Liver (tissue), 9 donors: ENCODE measurements around the gene PCSK1. TPM values are rescaled to one million over a fixed set of nuclear protein-coding genes. Genes with fewer than 3 reads are reported as not detected.

Source experiments
- DNase-seq: peaks from one replicate; pipeline ENCODE4 v3.0.0-alpha.2; 2017; ENCODE audit warnings: low spot score
- H3K27ac ChIP-seq, 2 donors: one replicate each; pipeline ENCODE4 v1.7.0; 2013; ENCODE audit warnings: inconsistent platforms in 2 of 2, low read length in 2 of 2, control low read depth in 1 of 2, low read depth in 1 of 2, mild to moderate bottlenecking in 1 of 2
- H3K27me3 ChIP-seq, 4 donors: one replicate each; pipeline versions ENCODE4 v1.6.1 to v1.7.0; 2013; ENCODE audit warnings: low read length in 3 of 4, inconsistent platforms in 1 of 4, mild to moderate bottlenecking in 1 of 4, moderate library complexity in 1 of 4; ENCODE audit not compliant: control insufficient read depth in 4 of 4, insufficient read depth in 4 of 4
- H3K36me3 ChIP-seq, 4 donors: one replicate each; pipeline versions ENCODE4 v1.6.1 to v1.7.0; 2013; ENCODE audit warnings: low read length in 3 of 4, mild to moderate bottlenecking in 3 of 4, low read depth in 1 of 4, moderate library complexity in 1 of 4; ENCODE audit not compliant: control insufficient read depth in 4 of 4, insufficient read depth in 3 of 4
- H3K4me1 ChIP-seq, 4 donors: one replicate each; pipeline versions ENCODE4 v1.6.1 to v1.7.0; 2013; ENCODE audit warnings: low read length in 3 of 4, mild to moderate bottlenecking in 3 of 4, moderate library complexity in 1 of 4; ENCODE audit not compliant: control insufficient read depth in 4 of 4, insufficient read depth in 4 of 4
- H3K4me3 ChIP-seq, 3 donors: one replicate each; pipeline versions ENCODE4 v1.6.1 to v1.7.0; 2013; ENCODE audit warnings: low read length in 3 of 3, control low read depth in 1 of 3, low read depth in 1 of 3, mild to moderate bottlenecking in 1 of 3
- H3K9ac ChIP-seq, 2 donors: one replicate each; pipeline ENCODE4 v1.7.0; 2013; ENCODE audit warnings: low read length in 2 of 2, mild to moderate bottlenecking in 2 of 2, moderate library complexity in 2 of 2, control low read depth in 1 of 2, low read depth in 1 of 2
- H3K9me3 ChIP-seq, 4 donors: one replicate each; pipeline versions ENCODE4 v1.6.1 to v1.7.0; 2013; ENCODE audit warnings: low read length in 3 of 4; ENCODE audit not compliant: control insufficient read depth in 4 of 4
- EGR1 ChIP-seq, 2 donors: IDR thresholded peaks; 2 replicates each; pipeline ENCODE4 v1.6.1; 2016 to 2018; ENCODE audit warnings: antibody characterized with exemption in 2 of 2, low read depth in 2 of 2
- FOXA1 ChIP-seq: IDR thresholded peaks from 2 replicates; pipeline ENCODE4 v1.6.1; 2016; ENCODE audit warnings: antibody characterized with exemption
- FOXA2 ChIP-seq: IDR thresholded peaks from 2 replicates; pipeline ENCODE4 v1.6.1; 2016; ENCODE audit warnings: antibody characterized with exemption
- GABPA ChIP-seq, 2 donors: IDR thresholded peaks in 1 of 2; conservative IDR thresholded peaks in 1 of 2; 2 replicates each; pipeline ENCODE4 v1.6.1; 2016; ENCODE audit warnings: antibody characterized with exemption in 2 of 2, mild to moderate bottlenecking in 1 of 2, moderate library complexity in 1 of 2
- HNF4A ChIP-seq, 2 donors: conservative IDR thresholded peaks; 2 replicates each; pipeline ENCODE4 v1.6.1; 2016; ENCODE audit warnings: antibody characterized with exemption in 2 of 2, mild to moderate bottlenecking in 2 of 2
- HNF4G ChIP-seq: IDR thresholded peaks from 2 replicates; pipeline ENCODE4 v1.6.1; 2016; ENCODE audit warnings: antibody characterized with exemption
- JUND ChIP-seq, 2 donors: IDR thresholded peaks; 2 replicates each; pipeline ENCODE4 v1.6.1; 2016; ENCODE audit warnings: antibody characterized with exemption in 2 of 2
- MAX ChIP-seq: IDR thresholded peaks from 2 replicates; pipeline ENCODE4 v1.6.1; 2016; ENCODE audit warnings: antibody characterized with exemption
- NR2F2 ChIP-seq: IDR thresholded peaks from 2 replicates; pipeline ENCODE4 v1.6.1; 2016; ENCODE audit warnings: antibody characterized with exemption
- RAD21 ChIP-seq, 2 donors: IDR thresholded peaks; 2 replicates each; pipeline ENCODE4 v1.6.1; 2016; ENCODE audit warnings: antibody characterized with exemption in 2 of 2, mild to moderate bottlenecking in 2 of 2
- REST ChIP-seq: IDR thresholded peaks from 2 replicates; pipeline ENCODE4 v1.6.1; 2016; ENCODE audit warnings: antibody characterized with exemption, mild to moderate bottlenecking
- RXRA ChIP-seq, 2 donors: IDR thresholded peaks; 2 replicates each; pipeline ENCODE4 v1.6.1; 2017 to 2018; ENCODE audit warnings: antibody characterized with exemption in 2 of 2, mild to moderate bottlenecking in 1 of 2
- SP1 ChIP-seq: IDR thresholded peaks from 2 replicates; pipeline ENCODE4 v1.6.1; 2018; ENCODE audit warnings: antibody characterized with exemption, mild to moderate bottlenecking
- TAF1 ChIP-seq: conservative IDR thresholded peaks from 2 replicates; pipeline ENCODE4 v1.6.1; 2016; ENCODE audit warnings: antibody characterized with exemption, mild to moderate bottlenecking
- YY1 ChIP-seq: IDR thresholded peaks from 2 replicates; pipeline ENCODE4 v1.6.1; 2016; ENCODE audit warnings: antibody characterized with exemption, mild to moderate bottlenecking
- ZBTB33 ChIP-seq: IDR thresholded peaks from 2 replicates; pipeline ENCODE4 v1.6.1; 2016; ENCODE audit warnings: antibody characterized with exemption
- WGBS: extraction: QIAGEN DNeasy Blood & Tissue Kit; methylation state at CpG from one replicate; pipeline ENCODE4 v1.1.7; 2013; 5-methylcytosine and 5-hydroxymethylcytosine counted together
- polyA plus RNA-seq, 2 donors: library from polyadenylated mRNA; stranded (reverse) in 1 of 2; unstranded in 1 of 2; fragments of 200-250 nt in 1 of 2; fragments of >200 nt in 1 of 2; fragmentation: Nextera tagmentation in 1 of 2; extraction: Ambion mirVana in 1 of 2; gene quantifications; one replicate each; pipeline versions ENCODE4 v1.2.1 to v1.2.3, GENCODE V29; 2013 to 2015
- total RNA-seq, 2 donors: library from RNA; depleted of rRNA; stranded (reverse); fragments of >200 nt; gene quantifications; one replicate each; pipeline ENCODE4 v1.2.3, GENCODE V29; 2014
- TF ChIP-seq, protein P1 (sequence below): fragments of 150-350 bp; IDR thresholded peaks from 2 replicates; pipeline ENCODE4 v1.5.1; 2017; ENCODE audit warnings: improper control_type of control experiment, low read depth, low read length; ENCODE audit not compliant: missing input control
- TF ChIP-seq, protein P2 (sequence below): IDR thresholded peaks from 2 replicates; pipeline ENCODE4 v1.6.1; 2016; ENCODE audit warnings: antibody characterized with exemption
- donor health status: healthy.
- donor health status: healthy.
- donor health status: healthy.
- donor health status: healthy.
- donor health status: healthy.

The PCSK1 gene
- total and polyA plus RNA-seq, 4 donors = 0.01 to 0.09 (median 0.08) TPM

GRCh38 chr5:96455789-96456188 lies 22.7 kb upstream of the PCSK1 start:
- Histone ChIP-seq H3K27ac (no peak overlapping the region), H3K36me3 (no peaks in the 10 kb centered on the region), H3K4me3 (no peak overlapping the region), H3K27me3 (no peaks in the 10 kb centered on the region), H3K9me3 (peaks cover 0 to 3% (median 0%) of the 10 kb centered on the region in 4 donors), H3K4me1 (no peaks in the 10 kb centered on the region), H3K9ac (no peak overlapping the region)
- no peak for DNase-seq
- TF ChIP-seq NR2F2 (no peak), GABPA (IDR thresholded peaks at IDR 0.05 in 1 of 2, conservative IDR thresholded peaks at IDR 0.05 in 1 of 2) (no peak), MAX (no peak), SP1 (no peak), REST (no peak), JUND (IDR thresholded peaks at IDR 0.05) (no peak), RAD21 (IDR thresholded peaks at IDR 0.05) (no peak), TAF1 (no peak), FOXA1 (no peak), HNF4G (no peak), HNF4A (conservative IDR thresholded peaks at IDR 0.05) (no peak)
- TF ChIP-seq, protein P1, sequence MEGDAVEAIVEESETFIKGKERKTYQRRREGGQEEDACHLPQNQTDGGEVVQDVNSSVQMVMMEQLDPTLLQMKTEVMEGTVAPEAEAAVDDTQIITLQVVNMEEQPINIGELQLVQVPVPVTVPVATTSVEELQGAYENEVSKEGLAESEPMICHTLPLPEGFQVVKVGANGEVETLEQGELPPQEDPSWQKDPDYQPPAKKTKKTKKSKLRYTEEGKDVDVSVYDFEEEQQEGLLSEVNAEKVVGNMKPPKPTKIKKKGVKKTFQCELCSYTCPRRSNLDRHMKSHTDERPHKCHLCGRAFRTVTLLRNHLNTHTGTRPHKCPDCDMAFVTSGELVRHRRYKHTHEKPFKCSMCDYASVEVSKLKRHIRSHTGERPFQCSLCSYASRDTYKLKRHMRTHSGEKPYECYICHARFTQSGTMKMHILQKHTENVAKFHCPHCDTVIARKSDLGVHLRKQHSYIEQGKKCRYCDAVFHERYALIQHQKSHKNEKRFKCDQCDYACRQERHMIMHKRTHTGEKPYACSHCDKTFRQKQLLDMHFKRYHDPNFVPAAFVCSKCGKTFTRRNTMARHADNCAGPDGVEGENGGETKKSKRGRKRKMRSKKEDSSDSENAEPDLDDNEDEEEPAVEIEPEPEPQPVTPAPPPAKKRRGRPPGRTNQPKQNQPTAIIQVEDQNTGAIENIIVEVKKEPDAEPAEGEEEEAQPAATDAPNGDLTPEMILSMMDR = no peak
- TF ChIP-seq, protein P2, sequence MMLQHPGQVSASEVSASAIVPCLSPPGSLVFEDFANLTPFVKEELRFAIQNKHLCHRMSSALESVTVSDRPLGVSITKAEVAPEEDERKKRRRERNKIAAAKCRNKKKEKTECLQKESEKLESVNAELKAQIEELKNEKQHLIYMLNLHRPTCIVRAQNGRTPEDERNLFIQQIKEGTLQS = no peak
- WGBS = 85% methylated on average over 4 of the region's 4 CpGs

- H3K27me3 ChIP-seq = no peaks in the 10 kb centered on the region
- no peak overlapping the region for H3K27ac ChIP-seq
- peaks cover 0 to 3% (median 0%) of the 10 kb centered on the region in 4 donors for H3K9me3 ChIP-seq
- WGBS = 84% methylated on average over 3 of the region's 3 CpGs
- TF ChIP-seq RAD21 (IDR thresholded peaks at IDR 0.05) (no peak), GABPA (IDR thresholded peaks at IDR 0.05 in 1 of 2, conservative IDR thresholded peaks at IDR 0.05 in 1 of 2) (no peak), FOXA1 (no peak), EGR1 (IDR thresholded peaks at IDR 0.05; ENCODE audit: low read depth in 2 of 2) (no peak), FOXA2 (no peak), TAF1 (no peak), RXRA (IDR thresholded peaks at IDR 0.05) (no peak), ZBTB33 (no peak), SP1 (no peak), HNF4A (conservative IDR thresholded peaks at IDR 0.05) (no peak), YY1 (no peak), NR2F2 (no peak), HNF4G (no peak)
- TF ChIP-seq, protein P2 = no peak
- H3K9ac ChIP-seq = no peak overlapping the region
- H3K4me1 ChIP-seq = no peaks in the 10 kb centered on the region
- no peak overlapping the region for H3K4me3 ChIP-seq
- no peak for DNase-seq
- H3K36me3 ChIP-seq = no peaks in the 10 kb centered on the region
These were observed 20.3 kb upstream of the PCSK1 start for GRCh38 chr5:96453394-96453793.
